AG04449 (cell line): ENCODE measurements around the gene IFT122.
"Not testable (repeated sequence)": the region's sequence is repeated elsewhere in the genome, so short reads cannot be mapped to it uniquely, and the experiment has no call there.

ENCODE experiments used
- CTCF ChIA-PET: fragments of 350-600 bp; formaldehyde crosslinking; extraction: SDS; loops from one replicate; lab custom pipeline; 2021; ENCODE audit warnings: antibody characterized with exemption; lab: Yijun Ruan, JAX
- POLR2A ChIA-PET: fragments of 400-600, 350-600 bp; formaldehyde crosslinking; extraction: SDS; loops from one replicate; lab custom pipeline; 2020; ENCODE audit warnings: antibody characterized with exemption, inconsistent platforms; lab: Yijun Ruan, JAX
- DNase-seq: peaks from one replicate; pipeline ENCODE4 v3.0.0-alpha.2; 2010; ENCODE audit warnings: low read depth, low spot score
- H3K4me3 ChIP-seq: 2 replicates; pipeline ENCODE4 v1.5.1; 2011; ENCODE audit warnings: low read depth, mild to moderate bottlenecking, control low read depth, low read length
- TF ChIP-seq, protein P1 (sequence below): IDR thresholded peaks from one replicate; pipeline ENCODE4 v1.5.1; 2011; ENCODE audit warnings: mild to moderate bottlenecking, moderate library complexity, low read length, control low read depth, inconsistent platforms; ENCODE audit not compliant: insufficient read depth; ENCODE audit errors: missing control alignments

The IFT122 gene

DNA sequence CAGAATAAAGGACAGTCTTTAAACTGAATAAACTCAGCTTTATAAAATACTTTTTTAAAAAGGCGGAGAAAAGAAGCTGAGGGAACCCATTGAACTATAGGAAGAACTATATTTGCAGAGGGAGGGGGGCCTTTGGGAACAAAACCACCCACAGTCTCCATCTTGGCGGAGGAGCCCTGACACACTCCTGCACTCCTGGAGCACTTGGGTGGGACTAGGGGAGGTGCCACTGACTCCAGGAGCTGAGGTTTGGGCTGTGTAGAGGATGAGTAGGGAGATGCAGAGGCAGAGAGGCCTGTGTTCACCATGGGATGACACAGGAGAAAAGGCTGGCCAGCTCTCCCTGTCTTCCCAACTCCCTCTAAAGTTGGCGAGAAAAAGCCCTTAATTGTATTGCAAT is 35.8 kb downstream of the IFT122 start:
- no peak overlapping the region for H3K4me3 ChIP-seq
- TF ChIP-seq, protein P1, sequence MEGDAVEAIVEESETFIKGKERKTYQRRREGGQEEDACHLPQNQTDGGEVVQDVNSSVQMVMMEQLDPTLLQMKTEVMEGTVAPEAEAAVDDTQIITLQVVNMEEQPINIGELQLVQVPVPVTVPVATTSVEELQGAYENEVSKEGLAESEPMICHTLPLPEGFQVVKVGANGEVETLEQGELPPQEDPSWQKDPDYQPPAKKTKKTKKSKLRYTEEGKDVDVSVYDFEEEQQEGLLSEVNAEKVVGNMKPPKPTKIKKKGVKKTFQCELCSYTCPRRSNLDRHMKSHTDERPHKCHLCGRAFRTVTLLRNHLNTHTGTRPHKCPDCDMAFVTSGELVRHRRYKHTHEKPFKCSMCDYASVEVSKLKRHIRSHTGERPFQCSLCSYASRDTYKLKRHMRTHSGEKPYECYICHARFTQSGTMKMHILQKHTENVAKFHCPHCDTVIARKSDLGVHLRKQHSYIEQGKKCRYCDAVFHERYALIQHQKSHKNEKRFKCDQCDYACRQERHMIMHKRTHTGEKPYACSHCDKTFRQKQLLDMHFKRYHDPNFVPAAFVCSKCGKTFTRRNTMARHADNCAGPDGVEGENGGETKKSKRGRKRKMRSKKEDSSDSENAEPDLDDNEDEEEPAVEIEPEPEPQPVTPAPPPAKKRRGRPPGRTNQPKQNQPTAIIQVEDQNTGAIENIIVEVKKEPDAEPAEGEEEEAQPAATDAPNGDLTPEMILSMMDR = no peak
- no peak for DNase-seq
- ChIA-PET POLR2A (no interaction called here), CTCF (interaction anchor here (0.9 to 2.4 kb wide), 6 partner anchors 9 to 459 kb away, joined by 3 to 9 read pairs (median 6); partner anchors contain the start of gene MBD4)

DNA sequence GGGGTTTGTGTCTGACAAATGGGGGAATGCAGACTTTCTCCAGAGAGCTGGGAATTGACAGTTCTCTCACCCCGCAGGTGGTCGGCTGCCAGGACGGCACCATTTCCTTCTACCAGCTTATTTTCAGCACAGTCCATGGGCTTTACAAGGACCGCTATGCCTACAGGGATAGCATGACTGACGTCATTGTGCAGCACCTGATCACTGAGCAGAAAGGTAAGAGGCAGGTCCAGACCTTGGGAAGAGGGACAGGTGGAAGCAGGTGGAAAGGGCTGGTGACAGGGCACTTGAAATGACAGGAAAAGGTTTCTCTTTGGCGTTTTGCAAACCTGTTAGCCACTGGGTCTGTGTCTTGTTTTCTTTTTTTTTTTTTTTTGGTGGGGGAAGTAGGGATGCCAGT is 36.6 kb downstream of the IFT122 start:
- ChIA-PET CTCF (interaction anchor here (1.2 to 2.4 kb wide), 4 partner anchors 13 to 458 kb away, joined by 3 to 9 read pairs (median 6); partner anchors contain the start of gene MBD4), POLR2A (no interaction called here)
- DNase-seq = no peak

DNA sequence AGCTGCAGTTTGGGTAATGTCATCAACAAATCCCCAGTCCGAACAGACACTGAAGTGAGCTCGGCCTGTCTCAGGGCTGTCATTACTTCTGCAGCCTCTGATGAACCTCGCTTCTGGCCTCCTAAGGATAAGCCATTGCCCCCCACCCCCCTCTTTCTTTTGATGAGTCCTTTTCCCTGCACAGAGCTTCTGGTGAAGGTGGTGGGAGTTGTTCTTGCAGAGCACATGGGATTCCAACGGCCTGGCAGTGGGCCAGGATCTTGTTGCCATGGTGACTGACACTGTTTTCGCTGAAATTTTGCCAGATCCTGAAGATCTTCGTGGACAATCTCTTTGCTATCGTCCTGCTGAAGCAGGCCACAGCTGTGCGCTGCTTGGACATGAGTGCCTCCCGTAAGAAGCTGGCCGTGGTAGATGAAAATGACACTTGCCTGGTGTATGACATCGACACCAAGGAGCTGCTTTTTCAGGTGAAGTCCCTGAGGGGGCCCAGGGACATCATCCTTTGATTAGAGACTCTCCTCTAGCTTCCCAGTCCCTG is 41.3 kb downstream of the IFT122 start:
- CTCF ChIA-PET = interaction anchor here (2.1 to 3.1 kb wide), 2 partner anchors 8 to 9 kb away, joined by 5 to 26 read pairs; no protein-coding TSS in a partner anchor
- DNase-seq, POLR2A ChIA-PET, H3K4me3 ChIP-seq: not testable (repeated sequence)

More for the DNA sequence above, 36.6 kb downstream of the IFT122 start:
- TF ChIP-seq, protein P1 = no peak
- H3K4me3 ChIP-seq = no peak overlapping the region

DNA sequence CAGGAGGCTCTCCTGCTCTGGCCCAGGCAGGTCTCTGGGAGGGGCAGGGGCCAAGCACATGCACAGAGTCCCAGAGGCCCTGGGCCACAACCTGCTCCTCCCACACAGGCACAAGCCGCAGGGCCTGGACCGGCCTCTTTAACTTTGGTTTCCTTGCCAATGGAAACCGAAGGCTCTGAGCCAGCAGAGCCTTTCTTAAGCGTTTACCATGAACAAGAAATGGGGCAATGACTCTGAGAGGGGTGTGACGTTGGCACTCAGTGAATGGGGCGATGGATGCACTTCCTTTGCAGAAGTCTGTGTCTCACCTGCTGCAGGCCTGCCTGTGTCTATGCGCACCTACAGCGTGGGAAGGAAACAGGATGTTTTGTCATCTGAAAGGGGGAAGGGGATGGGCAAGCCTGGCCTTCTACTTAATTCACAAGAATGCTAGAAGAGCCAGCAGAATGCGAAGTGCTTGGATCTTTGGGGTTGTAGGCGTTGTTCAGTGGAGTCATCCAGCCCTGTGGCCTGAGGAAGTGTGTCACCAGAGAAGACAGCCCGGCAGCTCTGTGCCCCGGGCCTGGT is 41.8 kb downstream of the IFT122 start:
- CTCF ChIA-PET = interaction anchor here (2.1 to 3.1 kb wide), 2 partner anchors 8 to 9 kb away, joined by 5 to 26 read pairs; no protein-coding TSS in a partner anchor
- POLR2A ChIA-PET = no interaction called here
- TF ChIP-seq, protein P1 = no peak
- DNase-seq = no peak
- H3K4me3 ChIP-seq = no peak overlapping the region

DNA sequence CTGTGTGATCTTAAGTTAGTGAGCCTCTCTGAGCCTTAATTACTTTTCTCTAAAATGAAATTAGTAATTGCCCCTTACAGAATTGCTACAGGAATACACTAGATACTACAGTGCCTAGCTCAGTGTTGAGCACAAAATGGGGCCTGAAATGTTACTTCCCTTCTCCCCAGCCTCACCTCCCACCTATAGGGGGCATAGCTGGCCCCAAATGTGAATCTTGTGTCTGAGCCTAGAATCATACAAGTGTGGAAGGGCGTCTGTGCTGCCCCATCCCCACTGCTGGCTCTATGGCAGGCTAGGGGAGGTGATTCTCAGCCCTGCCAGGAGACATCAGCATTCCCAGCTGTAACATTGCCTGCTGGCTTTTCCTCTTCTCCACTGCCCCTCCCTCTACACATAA is 42.7 kb downstream of the IFT122 start:
- ChIA-PET POLR2A (no interaction called here), CTCF (no interaction called here)

DNA sequence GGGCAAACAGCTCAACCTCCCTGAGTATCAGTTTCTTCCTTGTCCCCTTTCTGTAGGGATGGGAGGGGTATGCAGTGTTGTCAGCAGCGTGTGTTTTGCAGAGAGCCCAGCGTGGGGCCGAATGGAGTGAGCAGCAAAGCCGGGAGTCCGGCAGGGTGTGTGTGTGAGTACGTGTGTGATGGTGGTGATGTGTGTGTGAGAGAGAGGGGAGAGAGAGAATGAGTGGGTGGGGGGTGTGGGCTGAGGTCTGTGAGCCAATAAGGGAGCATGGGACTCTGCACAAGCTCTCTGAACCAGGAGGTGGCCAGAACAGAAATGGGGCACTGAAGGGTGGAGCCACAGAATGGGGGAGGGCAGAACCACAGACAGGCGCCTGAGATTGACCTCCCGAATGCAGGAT is 43.8 kb downstream of the IFT122 start:
- TF ChIP-seq, protein P1 = no peak
- DNase-seq = no peak
- ChIA-PET CTCF (no interaction called here), POLR2A (no interaction called here)
- no peak overlapping the region for H3K4me3 ChIP-seq

More for the DNA sequence above, 42.7 kb downstream of the IFT122 start:
- TF ChIP-seq, protein P1 = no peak
- no peak for DNase-seq
- no peak overlapping the region for H3K4me3 ChIP-seq

DNA sequence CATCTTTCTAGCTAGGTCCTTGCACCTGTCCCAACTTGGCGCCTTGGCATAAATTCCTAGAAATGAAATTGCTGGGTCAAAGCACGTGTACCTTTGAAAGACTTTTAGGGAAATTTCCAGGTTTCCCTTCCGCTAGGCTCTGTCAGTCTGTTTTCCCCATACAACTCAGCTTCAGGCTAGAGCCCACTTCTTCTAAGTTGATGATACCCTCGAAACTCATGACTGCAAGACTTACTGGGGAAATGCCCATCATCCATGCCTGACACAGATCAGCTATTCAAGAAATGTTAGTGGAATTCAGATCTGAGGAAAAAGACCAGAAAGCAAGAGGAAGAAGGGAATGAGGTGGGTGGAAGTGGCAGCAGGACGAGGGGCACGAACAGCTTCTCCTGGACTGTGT is 45.1 kb downstream of the IFT122 start:
- H3K4me3 ChIP-seq, DNase-seq, POLR2A ChIA-PET: not testable (repeated sequence)
- CTCF ChIA-PET = interaction anchor here (0.8 to 10.7 kb wide), 4 partner anchors 10 to 342 kb away, joined by 4 to 164 read pairs (median 8); no protein-coding TSS in a partner anchor
